A549 (cell line): ENCODE results near the gene ZNF552.
"Not testable (repeated sequence)": the region's sequence is repeated elsewhere in the genome, so short reads cannot be mapped to it uniquely, and the experiment has no call there.

Experiments
- CTCF ChIP-seq: fragments of >200 bp; sonication (Bioruptor Twin); formaldehyde crosslinking; IDR thresholded peaks from 3 replicates; pipeline ENCODE4 v1.5.1; 2016
- MAX ChIP-seq: IDR thresholded peaks from 2 replicates; pipeline ENCODE4 v1.6.1; 2012
- POLR2A ChIP-seq: IDR thresholded peaks from 2 replicates; pipeline ENCODE4 v1.6.1; 2012; ENCODE audit warnings: mild to moderate bottlenecking, low read length

GRCh38 chr19:57823608-57824007 is 8.9 kb upstream of the ZNF552 start:
- not testable (repeated sequence) for TF ChIP-seq POLR2A, CTCF, MAX
